BJ (cell line): ENCODE measurements around the gene GFPT2. TPM values are rescaled to one million over a fixed set of nuclear protein-coding genes. Genes with fewer than 3 reads are reported as not detected.

Experiments
- CTCF ChIA-PET: fragments of 350-600 bp; formaldehyde crosslinking; extraction: SDS; loops from one replicate; lab custom pipeline; 2021; ENCODE audit warnings: antibody characterized with exemption, inconsistent platforms; lab: Yijun Ruan, JAX
- POLR2A ChIA-PET: fragments of 300-600 bp; sonication (Branson Sonifier 250); formaldehyde crosslinking; extraction: SDS; loops from one replicate; lab custom pipeline; 2021; ENCODE audit warnings: antibody characterized with exemption; lab: Charles Lee
- DNase-seq: peaks from one replicate; pipeline ENCODE4 v3.0.0-alpha.2; 2011; ENCODE audit warnings: low read depth
- H3K27me3 ChIP-seq: 2 replicates; pipeline ENCODE4 v1.6.0; 2011; ENCODE audit warnings: low read length; ENCODE audit not compliant: control insufficient read depth, insufficient read depth
- H3K36me3 ChIP-seq: 2 replicates; pipeline ENCODE4 v1.5.1; 2011; ENCODE audit warnings: low read length; ENCODE audit not compliant: control insufficient read depth, insufficient read depth
- H3K4me3 ChIP-seq: 2 replicates; pipeline ENCODE4 v1.5.1; 2011; ENCODE audit warnings: low read depth, mild to moderate bottlenecking, control low read depth, low read length
- polyA plus RNA-seq: library from polyadenylated mRNA; depleted of rRNA; stranded (reverse); fragments of >200 nt; gene quantifications from 2 replicates; pipeline ENCODE4 v1.2.3, GENCODE V29; 2011
- TF ChIP-seq, protein P1 (sequence below): IDR thresholded peaks from 2 replicates; pipeline ENCODE4 v1.5.1; 2011; ENCODE audit warnings: low read depth, mild to moderate bottlenecking, control low read depth, inconsistent platforms, low read length, moderate library complexity; ENCODE audit not compliant: insufficient read depth

The GFPT2 gene
- polyA plus RNA-seq, 1 experiment = 6.1 TPM

DNA sequence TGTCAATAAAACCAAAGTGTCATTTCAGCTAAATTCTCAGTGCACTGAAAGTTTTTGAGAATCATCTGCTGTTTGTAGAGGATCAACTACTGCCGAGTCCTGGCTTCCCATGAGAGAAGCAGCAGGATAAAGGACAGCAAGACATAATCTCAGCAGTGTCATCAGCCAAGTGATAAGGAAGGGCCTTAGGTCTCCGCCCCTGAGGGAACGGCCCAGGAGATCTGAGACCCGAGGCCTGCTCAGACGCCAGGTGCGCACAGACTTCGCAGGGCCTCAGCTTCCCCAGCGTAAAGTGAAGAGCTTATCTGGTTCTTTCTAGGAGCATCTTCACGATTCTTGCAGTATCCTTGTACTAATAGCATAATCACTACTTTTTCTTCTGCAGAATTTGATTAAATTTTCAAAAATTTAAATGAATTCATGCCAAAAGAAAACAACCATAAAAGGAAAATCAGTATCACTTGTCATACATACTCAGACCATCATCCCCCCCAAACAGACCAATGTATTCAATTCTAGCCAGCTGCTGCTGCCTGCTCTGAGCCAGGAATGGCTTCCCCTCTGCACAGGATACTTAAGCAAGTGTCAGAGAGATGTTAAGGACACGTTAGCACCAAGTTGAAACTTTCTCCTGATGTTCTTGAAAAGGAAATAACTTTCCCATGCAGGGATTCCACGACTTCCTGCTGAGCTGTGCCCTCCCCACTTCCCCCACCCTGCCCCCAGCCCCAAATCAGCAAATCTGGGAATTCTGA is 2.2 kb downstream of the GFPT2 start:
- POLR2A ChIA-PET = no interaction called here
- TF ChIP-seq, protein P1, sequence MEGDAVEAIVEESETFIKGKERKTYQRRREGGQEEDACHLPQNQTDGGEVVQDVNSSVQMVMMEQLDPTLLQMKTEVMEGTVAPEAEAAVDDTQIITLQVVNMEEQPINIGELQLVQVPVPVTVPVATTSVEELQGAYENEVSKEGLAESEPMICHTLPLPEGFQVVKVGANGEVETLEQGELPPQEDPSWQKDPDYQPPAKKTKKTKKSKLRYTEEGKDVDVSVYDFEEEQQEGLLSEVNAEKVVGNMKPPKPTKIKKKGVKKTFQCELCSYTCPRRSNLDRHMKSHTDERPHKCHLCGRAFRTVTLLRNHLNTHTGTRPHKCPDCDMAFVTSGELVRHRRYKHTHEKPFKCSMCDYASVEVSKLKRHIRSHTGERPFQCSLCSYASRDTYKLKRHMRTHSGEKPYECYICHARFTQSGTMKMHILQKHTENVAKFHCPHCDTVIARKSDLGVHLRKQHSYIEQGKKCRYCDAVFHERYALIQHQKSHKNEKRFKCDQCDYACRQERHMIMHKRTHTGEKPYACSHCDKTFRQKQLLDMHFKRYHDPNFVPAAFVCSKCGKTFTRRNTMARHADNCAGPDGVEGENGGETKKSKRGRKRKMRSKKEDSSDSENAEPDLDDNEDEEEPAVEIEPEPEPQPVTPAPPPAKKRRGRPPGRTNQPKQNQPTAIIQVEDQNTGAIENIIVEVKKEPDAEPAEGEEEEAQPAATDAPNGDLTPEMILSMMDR = no peak
- CTCF ChIA-PET = interaction anchor here (0.6 to 1.9 kb wide), 3 partner anchors 8 to 22 kb away, joined by 3 to 6 read pairs (median 5); no protein-coding TSS in a partner anchor
- peaks cover 6% of the 10 kb centered on the region; the same call in 1 of the 2 replicates for H3K27me3 ChIP-seq
- H3K4me3 ChIP-seq = no peak overlapping the region
- DNase-seq = no peak
- no peaks in the 10 kb centered on the region for H3K36me3 ChIP-seq

GRCh38 chr5:180350296-180350695 is 2.8 kb downstream of the GFPT2 start:
- DNase-seq = no peak
- ChIA-PET POLR2A (no interaction called here), CTCF (interaction anchor here (1.7 kb wide), 1 partner anchor 22 kb away, joined by 4 read pairs; no protein-coding TSS in a partner anchor)
- TF ChIP-seq, protein P1 = no peak
- no peak overlapping the region for H3K4me3 ChIP-seq
- peaks cover 6% of the 10 kb centered on the region; the same call in 1 of the 2 replicates for H3K27me3 ChIP-seq
- no peaks in the 10 kb centered on the region for H3K36me3 ChIP-seq

- ChIA-PET POLR2A (no interaction called here), CTCF (interaction anchor here (1.1 to 1.7 kb wide), 2 partner anchors 21 to 55 kb away, joined by 4 read pairs; no protein-coding TSS in a partner anchor)
- TF ChIP-seq, protein P1 = no peak
- peaks cover 2% of the 10 kb centered on the region; the same call in 1 of the 2 replicates for H3K27me3 ChIP-seq
- no peaks in the 10 kb centered on the region for H3K36me3 ChIP-seq
- H3K4me3 ChIP-seq = no peak overlapping the region
- no peak for DNase-seq
These were observed 3.7 kb downstream of the GFPT2 start for GRCh38 chr5:180349391-180349790.

GRCh38 chr5:180348336-180348735 is 4.8 kb downstream of the GFPT2 start:
- ChIA-PET CTCF (interaction anchor here (1.2 kb wide), 1 partner anchor 32 kb away, joined by 3 read pairs; no protein-coding TSS in a partner anchor), POLR2A (no interaction called here)
- TF ChIP-seq, protein P1 = no peak
- Histone ChIP-seq H3K4me3 (no peak overlapping the region), H3K27me3 (no peaks in the 10 kb centered on the region; the same call in 1 of the 2 replicates), H3K36me3 (no peaks in the 10 kb centered on the region)
- no peak for DNase-seq

DNA sequence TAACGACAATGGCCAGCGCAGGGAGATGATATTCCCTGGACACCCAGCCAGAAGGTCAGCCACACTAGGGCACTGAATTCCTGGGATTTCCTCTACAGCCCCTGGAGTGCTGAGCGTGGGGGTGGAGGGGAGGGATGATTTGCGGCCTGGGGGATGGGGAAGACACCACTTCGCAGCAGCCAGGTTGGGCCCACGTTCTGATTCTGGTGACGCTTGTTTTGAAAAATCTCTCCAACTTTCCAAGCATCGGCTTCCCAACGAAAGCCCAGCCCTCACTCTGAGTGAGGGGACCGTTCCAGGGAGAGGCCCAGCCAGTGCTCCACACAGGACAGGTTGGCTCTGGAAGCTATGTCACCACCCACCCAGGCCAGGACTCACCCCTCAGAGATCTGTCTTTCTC is 5.4 kb downstream of the GFPT2 start:
- TF ChIP-seq, protein P1 = no peak
- Histone ChIP-seq H3K36me3 (no peaks in the 10 kb centered on the region), H3K4me3 (no peak overlapping the region), H3K27me3 (no peaks in the 10 kb centered on the region; the same call in 1 of the 2 replicates)
- CTCF ChIA-PET = interaction anchor here (1.2 kb wide), 1 partner anchor 32 kb away, joined by 3 read pairs; no protein-coding TSS in a partner anchor
- no peak for DNase-seq
- POLR2A ChIA-PET = no interaction called here
